Stimulated activated CD4-positive, alpha-beta T cell treated with anti-CD3 and anti-CD28 coated beads, Interleukin-4, amount 100 ng/mL, for 48 hours (primary cell): Measurements from ENCODE around the gene NQO2.
A peak's percentile ranks its signal among the peaks of the same experiment; 100 is the strongest.
"Not testable (repeated sequence)": the region's sequence is repeated elsewhere in the genome, so short reads cannot be mapped to it uniquely, and the experiment has no call there.

Experiments
- DNase-seq, 2 donors: peaks; one replicate each; pipeline ENCODE4 v3.0.0-alpha.2; 2020; ENCODE audit warnings: low read depth in 2 of 2

The NQO2 gene

GRCh38 chr6:3037638-3038365 lies 38.1 kb downstream of the NQO2 start:
- no peak for DNase-seq

GRCh38 chr6:3039384-3039783 lies 39.7 kb downstream of the NQO2 start:
- DNase-seq = no peak

GRCh38 chr6:3041147-3041546 lies 41.5 kb downstream of the NQO2 start:
- DNase-seq = no peak

- no peak for DNase-seq
Measured at GRCh38 chr6:3041606-3042005, 41.9 kb downstream of the NQO2 start.

- no peak for DNase-seq
Measured at GRCh38 chr6:3045369-3045768, 45.7 kb downstream of the NQO2 start.

GRCh38 chr6:3045777-3046176 lies 46.1 kb downstream of the NQO2 start:
- DNase-seq = no peak

GRCh38 chr6:3046295-3046694 lies 46.6 kb downstream of the NQO2 start:
- no peak for DNase-seq

- not testable (repeated sequence) for DNase-seq
Measured at GRCh38 chr6:3048009-3048408, 48.3 kb downstream of the NQO2 start.

GRCh38 chr6:3052481-3053230 lies 53.0 kb downstream of the NQO2 start:
- no peak for DNase-seq

- DNase-seq = no peak
Measured at GRCh38 chr6:3053231-3053508, 53.5 kb downstream of the NQO2 start.

GRCh38 chr6:3054229-3055157 lies 54.8 kb downstream of the NQO2 start:
- DNase-seq = not testable (repeated sequence)

- DNase-seq = not testable (repeated sequence)
Measured at GRCh38 chr6:3055158-3055499, 55.4 kb downstream of the NQO2 start.

GRCh38 chr6:3057063-3057770 lies 57.5 kb downstream of the NQO2 start:
- DNase-seq = no peak

GRCh38 chr6:3058957-3059356 lies 59.3 kb downstream of the NQO2 start:
- no peak for DNase-seq

GRCh38 chr6:3060092-3060491 lies 60.4 kb downstream of the NQO2 start:
- not testable (repeated sequence) for DNase-seq

GRCh38 chr6:3061501-3061941 lies 61.8 kb downstream of the NQO2 start:
- no peak for DNase-seq

- not testable (repeated sequence) for DNase-seq
Measured at GRCh38 chr6:3063340-3063732, 63.6 kb downstream of the NQO2 start.

GRCh38 chr6:3063733-3064700 lies 64.3 kb downstream of the NQO2 start:
- peak; percentile 83 to 92 for DNase-seq

GRCh38 chr6:3068329-3069214 lies 68.9 kb downstream of the NQO2 start, which contains the start of gene RIPK1:
Gene RIPK1, plus strand, starts transcription at chr6:3068494. Its CDS starts 8,330 bp downstream, at chr6:3076824.
- peak; percentile 91 to 93 for DNase-seq
